WTC11 (cell line): ENCODE data around the gene TMEM184A. TPM values are rescaled to one million over a fixed set of nuclear protein-coding genes. Genes with fewer than 3 reads are reported as not detected.
A peak's percentile ranks its signal among the peaks of the same experiment; 100 is the strongest.

ENCODE experiments used
- ATAC-seq: fragments of 200-7000 bp; cut with Tn5 transposase; 2 replicates; pipeline ENCODE4 v1.10.0; 2021; ENCODE audit warnings: mild to moderate bottlenecking, moderate library complexity
- CTCF ChIA-PET: fragments of 300-600 bp; sonication (Branson Sonifier 250); formaldehyde crosslinking; loops from one replicate; lab custom pipeline; 2021; ENCODE audit warnings: antibody characterized with exemption; lab: Charles Lee
- POLR2A ChIA-PET: fragments of 350-600 bp; sonication (Branson Sonifier 250); formaldehyde crosslinking; loops from one replicate; lab custom pipeline; 2021; ENCODE audit warnings: antibody characterized with exemption; lab: Charles Lee
- DNase-seq: peaks from one replicate; pipeline ENCODE4 v3.0.0; 2021; ENCODE audit warnings: low spot score
- H3K27ac Mint-ChIP-seq: 2 replicates; pipeline ENCODE4 v1.8.0; 2021; ENCODE audit warnings: mixed read lengths
- H3K27me3 Mint-ChIP-seq: 2 replicates; pipeline ENCODE4 v1.8.0; 2021; ENCODE audit warnings: low read depth, mild to moderate bottlenecking, moderate library complexity, mixed read lengths
- H3K36me3 Mint-ChIP-seq: 2 replicates; pipeline ENCODE4 v1.8.0; 2021; ENCODE audit warnings: mixed read lengths
- H3K4me1 Mint-ChIP-seq: 2 replicates; pipeline ENCODE4 v1.8.0; 2022; ENCODE audit warnings: mixed read lengths
- H3K4me3 Mint-ChIP-seq: 2 replicates; pipeline ENCODE4 v1.8.0; 2021; ENCODE audit warnings: mild to moderate bottlenecking, moderate library complexity, mixed read lengths
- H3K9me3 Mint-ChIP-seq: 2 replicates; pipeline ENCODE4 v1.8.0; 2021; ENCODE audit warnings: mixed read lengths
- ERG ChIP-seq: fragments of 250-450 bp; sonication (Bioruptor Pico); IDR thresholded peaks from 2 replicates; pipeline ENCODE4 v1.8.0; 2021; ENCODE audit warnings: mild to moderate bottlenecking
- JAZF1 ChIP-seq: fragments of 250-450 bp; sonication (Bioruptor Pico); IDR thresholded peaks from 2 replicates; pipeline ENCODE4 v1.9.0; 2021; ENCODE audit warnings: moderate library complexity, mild to moderate bottlenecking, inconsistent platforms
- MXD4 ChIP-seq: fragments of 250-450 bp; sonication (Bioruptor Pico); IDR thresholded peaks from 2 replicates; pipeline ENCODE4 v1.8.0; 2021; ENCODE audit warnings: mild to moderate bottlenecking, moderate library complexity, borderline replicate concordance
- SMAD3 ChIP-seq: sonication (generic); formaldehyde crosslinking; IDR thresholded peaks from 2 replicates; pipeline ENCODE4 v1.8.0; 2022; ENCODE audit warnings: missing genetic modification reagents, mild to moderate bottlenecking, borderline replicate concordance
- TEAD4 ChIP-seq: sonication (generic); formaldehyde crosslinking; IDR thresholded peaks from 2 replicates; pipeline ENCODE4 v1.8.0; 2022; ENCODE audit warnings: mild to moderate bottlenecking, missing genetic modification reagents
- total RNA-seq: library from RNA; stranded (reverse); gene quantifications from 3 replicates; pipeline ENCODE4 v1.2.3, GENCODE V29; 2021

Gene TMEM184A
- total RNA-seq, 1 experiment from 2014 or later = 1.4 TPM

- Mint-ChIP-seq H3K36me3 (peaks cover 44% of the 10 kb centered on the region), H3K4me1 (no peaks in the 10 kb centered on the region)
Observed at GRCh38 chr7:1493129-1493528, 62.9 kb downstream of the TMEM184A start.

GRCh38 chr7:1492640-1493039, 63.4 kb downstream of the TMEM184A start:
- peaks cover 41% of the 10 kb centered on the region for H3K36me3 Mint-ChIP-seq
- no peak for TF ChIP-seq SMAD3 (CRISPR knock-in tag)
- no peak for TF ChIP-seq MXD4 (CRISPR knock-in tag)
- TF ChIP-seq TEAD4 = no peak
- TF ChIP-seq JAZF1 (CRISPR knock-in tag) = no peak
- H3K27me3 Mint-ChIP-seq = no peaks in the 10 kb centered on the region
- no peaks in the 10 kb centered on the region for H3K4me1 Mint-ChIP-seq
- no peak overlapping the region for H3K4me3 Mint-ChIP-seq
- H3K27ac Mint-ChIP-seq = 0 out of 2 replicates have a peak overlapping the region, but pooled peaks have one; percentile 9
- DNase-seq = no peak
- POLR2A ChIA-PET = no interaction called here
- H3K9me3 Mint-ChIP-seq = no peaks in the 10 kb centered on the region
- no peak for ATAC-seq
- CTCF ChIA-PET = interaction anchor here (0.7 kb wide), 1 partner anchor 73 kb away, joined by 3 read pairs; no protein-coding TSS in a partner anchor

More at GRCh38 chr7:1493129-1493528, 62.9 kb downstream of the TMEM184A start:
- Mint-ChIP-seq H3K4me3 (no peak overlapping the region), H3K9me3 (no peaks in the 10 kb centered on the region)
- TF ChIP-seq ERG (CRISPR knock-in tag) = no peak
- TF ChIP-seq, all 79 proteins: peak for 0
- no peaks in the 10 kb centered on the region for H3K27me3 Mint-ChIP-seq
- no peak for ATAC-seq
- POLR2A ChIA-PET = no interaction called here
- no peak for DNase-seq
- CTCF ChIA-PET = interaction anchor here (0.7 kb wide), 1 partner anchor 74 kb away, joined by 3 read pairs; no protein-coding TSS in a partner anchor
- H3K27ac Mint-ChIP-seq = no peak overlapping the region

Other genes with a start within 250 kb of the TMEM184A start
- 13.6 to 15.7 TPM (median 14.1 TPM) in 3 replicates for gene MICALL2, start 96.7 kb downstream of the TMEM184A start, total RNA-seq
- 143 to 161 TPM (median 150 TPM) in 3 replicates for gene INTS1, start 51.8 kb downstream of the TMEM184A start, total RNA-seq
- gene MAFK, start 25.5 kb downstream of the TMEM184A start, total RNA-seq = 15.7 to 21.7 TPM (median 18.7 TPM) in 3 replicates
- 33.3 to 50.7 TPM (median 45.9 TPM) in 3 replicates for gene PSMG3, start 13.8 kb upstream of the TMEM184A start, total RNA-seq
- gene ELFN1, start 114.1 kb upstream of the TMEM184A start, total RNA-seq = 4.1 to 4.6 TPM (median 4.4 TPM) in 3 replicates